Vagina (tissue), 2 donors: ENCODE measurements around the gene RGR. TPM values are rescaled to one million over a fixed set of nuclear protein-coding genes. Genes with fewer than 3 reads are reported as not detected.

Experiments used
- DNase-seq, 2 donors: peaks; one replicate each; pipeline ENCODE4 v3.0.0-alpha.2; 2017; ENCODE audit errors: extremely low spot score in 2 of 2
- H3K27ac ChIP-seq: fragments of 200-600 bp; sonication (generic); one replicate; pipeline ENCODE4 v1.5.1; 2019
- H3K27me3 ChIP-seq: fragments of 200-600 bp; sonication (generic); one replicate; pipeline ENCODE4 v1.5.1; 2019
- H3K36me3 ChIP-seq, 2 donors: fragments of 200-600 bp; sonication (generic); one replicate each; pipeline ENCODE4 v1.5.1; 2017 to 2019
- H3K4me1 ChIP-seq: fragments of 200-600 bp; sonication (generic); one replicate; pipeline ENCODE4 v1.5.1; 2019
- H3K4me3 ChIP-seq, 2 donors: fragments of 200-600 bp; sonication (generic); 1 replicate in 1 of 2; 2 replicates in 1 of 2; pipeline ENCODE4 v1.5.1; 2016 to 2019
- H3K9me3 ChIP-seq: fragments of 200-600 bp; sonication (generic); one replicate; pipeline ENCODE4 v1.5.1; 2019
- CTCF ChIP-seq, 3 experiments: fragments of 450-650 bp in 2 of 3; fragments of 200-600 bp in 1 of 3; sonication (generic) in 1 of 3; IDR thresholded peaks; one replicate each; pipeline ENCODE4 v1.5.1; 2017 to 2019; ENCODE audit warnings: antibody characterized with exemption in 3 of 3, mild to moderate bottlenecking in 2 of 3, moderate library complexity in 2 of 3
- POLR2A ChIP-seq, 2 donors: fragments of 450-650 bp; IDR thresholded peaks; one replicate each; pipeline ENCODE4 v1.6.1; 2017; ENCODE audit warnings: antibody characterized with exemption in 2 of 2, mild to moderate bottlenecking in 2 of 2, moderate library complexity in 2 of 2
- POLR2AphosphoS5 ChIP-seq, 2 donors: sonication (generic); formaldehyde crosslinking; IDR thresholded peaks; one replicate each; pipeline ENCODE4 v1.9.0; 2017; ENCODE audit warnings: antibody characterized with exemption in 2 of 2, mild to moderate bottlenecking in 2 of 2, low read depth in 1 of 2; ENCODE audit not compliant: insufficient read depth in 1 of 2
- intact Hi-C: fragments of 100-400 bp; cut with DNase I; formaldehyde crosslinking; loops from one replicate; pipeline ENCODE4 v1.15.1; 2023
- total RNA-seq: library from RNA; depleted of rRNA; stranded (reverse); fragments of >200 nt; gene quantifications from one replicate; pipeline ENCODE4 v1.2.3, GENCODE V29; 2016

RGR gene
- total RNA-seq: not detected

GRCh38 chr10:84244651-84245270, at the start of gene RGR:
RGR (plus strand) TSS chr10:84245053; CDS start chr10:84245091, 38 bp downstream.
- no peak within 1 kb of the TSS for H3K27ac ChIP-seq
- intact Hi-C loops: no loop called here
- no peak within 1 kb of the TSS for H3K4me3 ChIP-seq

GRCh38 chr10:84196083-84196482, 48.8 kb upstream of the RGR start:
- no peak for DNase-seq
- Histone ChIP-seq H3K36me3 (no peaks in the 10 kb centered on the region), H3K9me3 (no peaks in the 10 kb centered on the region), H3K27ac (no peak overlapping the region), H3K4me1 (peaks cover 16% of the 10 kb centered on the region), H3K4me3 (no peak overlapping the region), H3K27me3 (no peaks in the 10 kb centered on the region)
- intact Hi-C loops: no loop called here
- TF ChIP-seq CTCF (IDR thresholded peaks at IDR 0.05) (no peak), POLR2A (IDR thresholded peaks at IDR 0.05) (no peak), POLR2AphosphoS5 (IDR thresholded peaks at IDR 0.05; ENCODE audit: insufficient read depth in 1 of 2, low read depth in 1 of 2) (no peak)

More at GRCh38 chr10:84244651-84245270, at the start of gene RGR:
- H3K36me3 ChIP-seq: no peaks in the 10 kb centered on the region
- DNase-seq: no peak
- TF ChIP-seq CTCF (IDR thresholded peaks at IDR 0.05) (no peak), POLR2AphosphoS5 (IDR thresholded peaks at IDR 0.05; ENCODE audit: insufficient read depth in 1 of 2, low read depth in 1 of 2) (peak in 1 of 2 donors; percentile 24)
- no peaks in the 10 kb centered on the region for H3K27me3 ChIP-seq
- H3K9me3 ChIP-seq: no peaks in the 10 kb centered on the region
- no peaks in the 10 kb centered on the region for H3K4me1 ChIP-seq

GRCh38 chr10:84196941-84197340, 47.9 kb upstream of the RGR start:
- TF ChIP-seq POLR2AphosphoS5 (IDR thresholded peaks at IDR 0.05; ENCODE audit: insufficient read depth in 1 of 2, low read depth in 1 of 2) (no peak), CTCF (IDR thresholded peaks at IDR 0.05) (no peak), POLR2A (IDR thresholded peaks at IDR 0.05) (no peak)
- peaks cover 16% of the 10 kb centered on the region for H3K4me1 ChIP-seq
- intact Hi-C loops: no loop called here
- no peak for DNase-seq
- H3K9me3 ChIP-seq: no peaks in the 10 kb centered on the region
- H3K4me3 ChIP-seq: no peak overlapping the region
- no peak overlapping the region for H3K27ac ChIP-seq
- no peaks in the 10 kb centered on the region for H3K27me3 ChIP-seq
- no peaks in the 10 kb centered on the region for H3K36me3 ChIP-seq

GRCh38 chr10:84197643-84198042, 47.2 kb upstream of the RGR start:
- intact Hi-C loops: no loop called here
- Histone ChIP-seq H3K4me3 (no peak overlapping the region), H3K4me1 (peaks cover 16% of the 10 kb centered on the region), H3K27me3 (no peaks in the 10 kb centered on the region), H3K36me3 (no peaks in the 10 kb centered on the region), H3K9me3 (no peaks in the 10 kb centered on the region), H3K27ac (no peak overlapping the region)
- DNase-seq: no peak
- TF ChIP-seq POLR2AphosphoS5 (IDR thresholded peaks at IDR 0.05; ENCODE audit: insufficient read depth in 1 of 2, low read depth in 1 of 2): no peak
- TF ChIP-seq CTCF (IDR thresholded peaks at IDR 0.05): no peak
- TF ChIP-seq POLR2A (IDR thresholded peaks at IDR 0.05): no peak

GRCh38 chr10:84198206-84198915, 46.5 kb upstream of the RGR start:
- no peak overlapping the region for H3K27ac ChIP-seq
- peaks cover 16% of the 10 kb centered on the region for H3K4me1 ChIP-seq
- no peaks in the 10 kb centered on the region for H3K9me3 ChIP-seq
- TF ChIP-seq POLR2AphosphoS5 (IDR thresholded peaks at IDR 0.05; ENCODE audit: insufficient read depth in 1 of 2, low read depth in 1 of 2) (no peak), CTCF (IDR thresholded peaks at IDR 0.05) (no peak), POLR2A (IDR thresholded peaks at IDR 0.05) (no peak)
- no peaks in the 10 kb centered on the region for H3K27me3 ChIP-seq
- no peak overlapping the region for H3K4me3 ChIP-seq
- intact Hi-C loops: no loop called here
- H3K36me3 ChIP-seq: no peaks in the 10 kb centered on the region
- no peak for DNase-seq
